Astrocyte of the spinal cord (primary cell): Measurements from ENCODE around the gene PAN2.
A peak's percentile ranks its signal among the peaks of the same experiment; 100 is the strongest.
"Not testable (repeated sequence)": the region's sequence is repeated elsewhere in the genome, so short reads cannot be mapped to it uniquely, and the experiment has no call there.

Experiments used
- DNase-seq: peaks from one replicate; pipeline ENCODE4 v3.0.0; 2011; ENCODE audit warnings: low read depth, low spot score
- H3K4me3 ChIP-seq: 2 replicates; pipeline ENCODE4 v1.5.1; 2011; ENCODE audit warnings: low read depth, mild to moderate bottlenecking, low read length, moderate library complexity
- in situ Hi-C: cut with HindIII; loops from 2 replicates; pipeline ENCODE4 v1.10.0; 2017; ENCODE audit warnings: low sequenced_read_pairs
- TF ChIP-seq, protein P1 (sequence below): IDR thresholded peaks from 2 replicates; pipeline ENCODE4 v1.5.1; 2012; ENCODE audit warnings: low read depth, mild to moderate bottlenecking, low read length, inconsistent platforms

The PAN2 gene

GRCh38 chr12:56282030-56282429 is 51.8 kb downstream of the PAN2 start:
- no peak overlapping the region for H3K4me3 ChIP-seq
- no peak for DNase-seq
- TF ChIP-seq, protein P1, sequence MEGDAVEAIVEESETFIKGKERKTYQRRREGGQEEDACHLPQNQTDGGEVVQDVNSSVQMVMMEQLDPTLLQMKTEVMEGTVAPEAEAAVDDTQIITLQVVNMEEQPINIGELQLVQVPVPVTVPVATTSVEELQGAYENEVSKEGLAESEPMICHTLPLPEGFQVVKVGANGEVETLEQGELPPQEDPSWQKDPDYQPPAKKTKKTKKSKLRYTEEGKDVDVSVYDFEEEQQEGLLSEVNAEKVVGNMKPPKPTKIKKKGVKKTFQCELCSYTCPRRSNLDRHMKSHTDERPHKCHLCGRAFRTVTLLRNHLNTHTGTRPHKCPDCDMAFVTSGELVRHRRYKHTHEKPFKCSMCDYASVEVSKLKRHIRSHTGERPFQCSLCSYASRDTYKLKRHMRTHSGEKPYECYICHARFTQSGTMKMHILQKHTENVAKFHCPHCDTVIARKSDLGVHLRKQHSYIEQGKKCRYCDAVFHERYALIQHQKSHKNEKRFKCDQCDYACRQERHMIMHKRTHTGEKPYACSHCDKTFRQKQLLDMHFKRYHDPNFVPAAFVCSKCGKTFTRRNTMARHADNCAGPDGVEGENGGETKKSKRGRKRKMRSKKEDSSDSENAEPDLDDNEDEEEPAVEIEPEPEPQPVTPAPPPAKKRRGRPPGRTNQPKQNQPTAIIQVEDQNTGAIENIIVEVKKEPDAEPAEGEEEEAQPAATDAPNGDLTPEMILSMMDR = no peak
- in situ Hi-C loops = no loop called here

DNA sequence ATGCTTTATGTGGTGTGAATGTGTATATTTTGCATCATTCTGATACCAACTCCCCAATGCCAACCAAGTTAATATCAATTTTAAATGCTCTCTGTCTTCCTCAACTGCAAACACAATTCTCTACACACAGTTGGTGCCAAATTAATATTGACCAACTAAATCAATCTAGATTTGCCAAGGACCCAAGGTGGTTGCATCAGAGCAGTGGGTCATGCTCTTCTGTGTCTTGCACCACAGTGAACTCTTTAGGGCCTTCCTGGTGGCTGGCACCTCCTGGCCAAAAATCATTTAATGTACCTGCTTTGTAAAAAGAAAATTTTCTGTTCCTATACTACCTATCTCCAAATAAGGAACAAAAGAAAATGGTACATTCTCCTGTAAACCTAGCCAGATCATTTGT is 53.0 kb downstream of the PAN2 start:
- TF ChIP-seq, protein P1 = no peak
- no peak overlapping the region for H3K4me3 ChIP-seq
- in situ Hi-C loops = no loop called here
- DNase-seq = no peak

GRCh38 chr12:56278905-56279304 is 54.9 kb downstream of the PAN2 start:
- TF ChIP-seq, protein P1 = no peak
- in situ Hi-C loops = no loop called here
- no peak overlapping the region for H3K4me3 ChIP-seq
- no peak for DNase-seq

DNA sequence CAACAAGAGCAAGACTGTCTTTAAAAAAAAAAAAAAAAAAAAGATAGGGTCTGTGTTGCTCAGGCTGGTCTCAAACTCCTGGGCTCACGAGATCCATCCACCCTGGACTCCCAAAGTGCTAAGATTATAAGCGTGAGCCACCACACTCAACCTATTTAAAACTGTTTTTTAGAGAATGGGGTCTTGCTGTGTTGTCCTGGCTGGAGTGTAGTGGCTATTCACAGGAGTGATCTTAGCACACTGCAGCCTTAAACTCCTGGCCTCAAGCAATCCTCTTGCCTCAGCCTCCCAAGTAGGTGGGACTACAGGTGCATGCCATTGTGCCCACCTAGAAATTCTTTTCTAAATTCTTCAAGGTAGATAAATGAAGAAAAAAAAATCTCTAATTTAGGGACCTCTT is 59.5 kb downstream of the PAN2 start:
- TF ChIP-seq, protein P1 = no peak
- in situ Hi-C loops = no loop called here
- no peak for DNase-seq
- no peak overlapping the region for H3K4me3 ChIP-seq

- H3K4me3 ChIP-seq, DNase-seq: not testable (repeated sequence)
Observed at GRCh38 chr12:56272468-56272867, 61.3 kb downstream of the PAN2 start.

DNA sequence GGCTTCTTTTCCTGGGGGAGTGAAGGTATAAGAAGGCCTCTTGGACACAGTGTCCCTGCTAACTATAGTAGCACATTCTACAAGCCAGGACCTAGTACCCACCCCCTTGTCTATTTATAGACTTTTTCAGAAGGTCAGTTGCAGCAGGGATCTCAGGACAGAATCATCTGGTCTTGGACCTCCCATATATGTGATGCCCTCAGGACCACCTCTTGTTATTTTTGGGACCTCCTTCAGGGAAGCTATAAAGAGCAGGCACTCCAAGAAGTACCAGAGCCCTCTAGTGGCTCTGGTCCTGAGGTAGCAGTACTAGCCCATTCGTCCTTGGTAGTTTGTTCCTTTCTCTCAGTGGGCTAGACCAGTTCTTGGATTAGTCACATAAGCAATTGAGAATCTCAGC is 62.8 kb downstream of the PAN2 start:
- no peak overlapping the region for H3K4me3 ChIP-seq
- DNase-seq = peak; percentile 31
- TF ChIP-seq, protein P1 = peak; percentile 60
- in situ Hi-C loops = no loop called here

More at GRCh38 chr12:56272468-56272867, 61.3 kb downstream of the PAN2 start:
- in situ Hi-C loops = not testable (repeated sequence)

DNA sequence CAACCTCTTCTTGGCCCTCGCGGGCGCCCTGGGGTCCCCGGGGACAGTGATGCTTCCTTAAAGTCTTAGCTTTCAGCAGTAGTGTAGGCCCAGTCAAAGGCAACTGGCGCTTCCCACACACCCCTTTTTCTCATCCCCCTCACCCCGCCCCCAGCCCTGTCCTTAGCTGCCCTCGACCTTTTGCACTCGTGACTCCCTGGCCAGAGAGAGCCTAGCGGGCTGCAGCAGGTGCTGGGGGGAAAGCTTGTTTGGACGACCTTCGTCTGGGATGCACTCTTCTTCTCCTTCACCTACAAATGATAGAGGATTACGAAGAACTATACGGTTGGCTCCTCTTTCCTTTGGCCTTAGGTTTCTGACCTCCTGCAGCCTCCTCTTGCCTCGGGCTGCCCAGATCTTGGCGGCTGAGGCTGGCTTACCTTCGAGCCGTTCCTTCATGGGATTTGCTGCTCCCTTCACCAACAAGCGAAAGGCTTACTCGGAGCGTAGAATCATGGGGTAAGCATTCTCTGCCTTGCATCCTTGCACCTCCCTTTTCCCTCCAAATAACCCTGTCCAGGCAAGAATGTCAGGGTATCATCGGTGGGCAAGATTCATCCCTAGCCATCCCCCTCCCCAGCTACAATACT is 66.2 kb downstream of the PAN2 start:
- in situ Hi-C loops = no loop called here

More for the DNA sequence above, 66.2 kb downstream of the PAN2 start:
- H3K4me3 ChIP-seq = peak overlapping the region; percentile 72
- no peak for DNase-seq
- TF ChIP-seq, protein P1 = no peak
